HG02870 (cell line): Measurements from ENCODE around the gene COX19.
"Not testable (repeated sequence)": the region's sequence is repeated elsewhere in the genome, so short reads cannot be mapped to it uniquely, and the experiment has no call there.

ENCODE experiments used
- ATAC-seq: cut with Tn5 transposase; IDR thresholded peaks from one replicate; pipeline ENCODE4 v1.9.1; 2021; ENCODE audit warnings: mild to moderate bottlenecking, moderate library complexity; ENCODE audit not compliant: unreplicated experiment

Gene COX19

DNA sequence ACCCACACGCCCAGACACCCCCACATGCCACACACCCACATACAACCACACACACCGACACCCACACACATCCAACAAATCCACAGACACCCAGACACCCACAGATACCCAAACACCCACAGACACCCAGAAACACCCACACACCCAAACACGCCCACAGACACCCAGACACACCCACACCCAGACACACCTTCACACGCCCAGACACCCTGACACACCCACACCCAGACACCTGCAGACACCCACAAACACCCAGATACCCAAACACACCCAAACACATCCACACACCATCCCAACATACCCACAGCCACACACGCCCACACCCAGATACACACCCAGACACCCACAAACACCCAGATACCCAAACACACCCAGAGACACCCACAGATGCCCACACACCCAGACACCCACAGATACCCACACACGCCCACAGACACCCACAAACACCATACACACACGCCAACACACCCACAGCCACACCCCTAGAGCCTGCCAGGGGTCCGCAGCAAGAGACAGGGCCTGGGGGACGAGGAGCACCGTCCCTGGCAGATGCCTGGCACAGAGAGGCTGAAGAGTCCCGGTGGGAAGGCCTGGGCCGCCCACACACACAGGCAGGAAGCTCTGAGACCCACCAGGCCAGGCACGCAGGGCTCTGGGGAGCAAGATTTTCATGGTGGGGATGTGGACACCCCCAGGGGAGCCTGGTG is 36.1 kb upstream of the COX19 start:
- no peak for ATAC-seq

DNA sequence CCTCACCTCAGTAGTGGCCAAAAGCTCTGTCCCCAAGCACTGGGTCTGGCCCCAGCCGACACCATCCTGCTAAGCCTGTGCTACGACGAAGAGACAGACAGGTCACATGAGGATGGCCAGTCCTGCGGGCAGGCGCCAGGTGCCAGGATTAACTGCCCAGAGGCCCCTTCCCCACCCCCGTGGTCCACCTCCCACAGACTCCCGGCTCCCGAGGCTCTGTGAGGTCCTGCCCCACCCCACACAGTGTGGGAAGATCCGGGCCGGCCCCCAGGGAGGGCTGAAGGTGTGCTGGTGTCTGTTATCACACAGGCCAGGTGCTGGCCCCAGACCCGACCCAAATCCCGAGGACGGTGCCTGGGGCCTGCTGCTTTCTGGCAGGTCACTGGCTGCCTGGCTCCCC is 34.9 kb upstream of the COX19 start:
- no peak for ATAC-seq

DNA sequence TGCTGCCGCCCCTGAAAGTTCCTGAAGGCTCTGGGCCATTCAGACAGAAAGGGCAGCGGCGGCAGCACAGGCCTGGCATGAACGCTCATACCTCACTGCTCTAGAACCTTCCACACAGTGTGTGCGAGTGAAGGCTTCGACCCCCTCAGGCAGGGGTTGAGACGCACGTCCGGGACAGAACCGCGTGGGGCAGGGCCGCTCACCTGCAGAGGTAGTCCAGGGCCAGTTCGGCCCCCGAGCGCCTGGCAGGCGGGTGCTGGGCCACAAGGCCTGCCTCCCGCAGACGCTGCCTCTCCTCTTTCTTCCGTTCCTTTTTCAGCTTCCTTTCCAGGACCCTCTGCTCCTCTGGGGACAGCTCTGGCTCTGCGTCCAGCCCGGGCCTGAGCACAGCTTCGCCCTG is 34.4 kb upstream of the COX19 start:
- no peak for ATAC-seq

DNA sequence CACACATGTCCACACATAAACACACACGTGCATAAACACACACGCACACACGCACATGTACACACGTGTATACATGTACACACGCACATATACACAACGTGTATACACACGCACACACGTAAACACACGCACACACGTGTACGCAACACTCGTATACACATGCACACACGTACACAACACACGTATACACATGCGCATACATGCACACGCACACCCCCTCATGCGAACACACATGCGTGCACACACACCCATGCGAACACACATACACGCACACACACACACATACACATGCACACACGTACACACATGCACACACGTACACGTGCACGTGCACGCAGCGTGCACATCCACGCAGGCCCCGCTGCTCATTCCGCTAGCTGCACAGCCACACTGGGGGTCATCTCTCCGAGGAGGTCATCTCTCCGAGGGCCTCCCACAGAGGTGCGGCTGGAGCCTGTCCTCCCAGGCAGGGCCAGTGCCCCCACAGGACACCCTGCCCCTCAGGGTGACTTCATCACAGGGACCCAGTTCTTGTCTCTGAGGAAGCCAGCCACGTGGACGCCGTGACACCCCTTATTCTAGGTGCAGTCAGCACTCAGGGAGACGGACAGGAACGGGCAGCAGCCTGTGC is 33.5 kb upstream of the COX19 start:
- no peak for ATAC-seq

DNA sequence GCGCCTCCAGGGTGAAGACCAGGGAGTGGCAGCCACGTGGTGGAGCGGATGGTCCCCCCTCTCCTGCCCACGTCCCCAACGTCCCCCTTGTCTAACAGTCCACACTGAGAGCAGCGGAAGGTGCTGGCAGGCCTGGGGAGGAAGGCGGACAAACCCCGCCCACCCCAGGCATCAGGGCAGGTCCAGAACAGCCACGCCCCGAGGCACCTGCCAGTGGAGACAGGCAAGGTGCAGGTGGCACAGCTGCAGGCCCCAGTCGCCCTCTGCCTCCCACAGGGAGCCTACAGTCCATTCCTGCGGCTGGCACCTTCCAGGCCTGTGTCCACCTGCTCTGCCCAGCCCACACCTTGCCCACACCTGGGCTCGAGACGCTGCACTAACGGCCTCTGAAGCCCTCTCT is 32.6 kb upstream of the COX19 start:
- ATAC-seq = no peak

DNA sequence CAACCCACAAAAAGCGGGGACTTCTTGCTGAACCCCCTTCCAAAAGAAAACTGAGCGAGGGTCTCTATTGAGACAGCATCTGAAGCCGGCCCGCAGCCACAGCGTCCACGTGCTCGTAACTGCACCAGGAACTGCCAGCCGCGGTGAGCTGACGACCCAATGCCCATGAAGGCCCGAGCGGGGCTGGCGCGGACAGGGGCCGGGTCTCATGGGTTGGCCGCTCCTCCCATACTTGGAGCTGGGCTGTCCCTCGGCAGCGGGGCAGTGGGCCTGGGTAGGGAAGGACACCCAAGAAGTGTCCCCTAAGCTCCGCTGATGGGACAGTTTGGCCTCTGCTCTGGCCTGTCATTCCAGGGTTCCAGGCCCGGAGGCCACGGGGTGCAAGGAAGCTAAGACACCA is 30.0 kb upstream of the COX19 start:
- no peak for ATAC-seq

DNA sequence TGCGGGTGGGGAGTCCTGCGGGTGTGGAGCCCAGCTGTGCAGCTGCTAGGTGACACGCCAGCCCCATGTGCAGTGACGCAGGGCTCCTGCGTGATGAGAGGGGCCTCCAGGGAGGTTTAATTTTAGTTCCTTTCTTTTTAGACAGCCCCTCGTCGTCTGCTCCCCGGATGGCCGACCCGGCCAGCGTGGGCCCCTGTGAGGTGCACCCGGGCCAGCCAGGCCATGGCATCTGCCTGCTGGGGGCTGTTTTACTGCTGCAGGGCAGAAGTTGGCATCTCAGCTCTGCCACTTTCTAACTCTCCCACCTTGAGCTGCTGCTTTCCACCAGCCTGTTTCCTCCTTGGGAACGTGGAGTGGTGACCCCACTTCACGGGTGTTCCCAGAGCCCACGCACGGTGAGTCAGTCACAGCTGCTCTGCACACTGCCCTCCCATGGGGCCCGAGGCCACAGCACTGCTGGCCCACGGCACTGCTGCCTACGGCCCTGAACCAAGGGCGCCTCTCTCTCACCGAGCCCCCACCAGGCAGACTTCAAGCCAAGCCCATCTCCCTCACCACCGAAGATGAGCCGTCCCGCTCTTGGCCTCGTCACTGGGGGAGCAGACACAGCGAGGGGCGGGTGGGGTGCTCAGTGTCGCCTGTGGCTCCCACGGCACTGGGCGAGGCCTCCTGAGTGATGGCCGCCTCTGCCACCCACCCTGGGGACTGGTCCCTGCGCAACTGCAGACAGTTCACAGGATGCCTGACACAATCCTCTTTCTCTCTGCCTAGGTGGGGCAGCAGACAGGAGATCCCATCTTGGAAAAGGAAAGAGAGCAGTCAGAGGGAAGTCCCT is 28.9 kb upstream of the COX19 start:
- ATAC-seq = no peak

DNA sequence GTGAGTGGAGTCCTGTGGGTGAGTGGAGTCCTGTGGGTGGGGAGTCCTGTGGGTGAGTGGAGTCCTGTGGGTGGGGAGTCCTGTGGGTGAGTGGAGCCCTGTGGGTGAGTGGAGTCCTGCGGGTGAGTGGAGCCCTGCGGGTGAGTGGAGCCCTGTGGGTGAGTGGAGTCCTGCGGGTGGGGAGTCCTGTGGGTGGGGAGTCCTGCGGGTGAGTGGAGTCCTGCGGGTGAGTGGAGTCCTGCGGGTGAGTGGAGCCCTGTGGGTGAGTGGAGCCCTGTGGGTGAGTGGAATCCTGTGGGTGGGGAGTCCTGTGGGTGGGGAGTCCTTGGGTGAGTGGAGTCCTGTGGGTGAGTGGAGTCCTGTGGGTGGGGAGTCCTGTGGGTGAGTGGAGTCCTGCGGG is 27.1 kb upstream of the COX19 start:
- ATAC-seq = not testable (repeated sequence)

DNA sequence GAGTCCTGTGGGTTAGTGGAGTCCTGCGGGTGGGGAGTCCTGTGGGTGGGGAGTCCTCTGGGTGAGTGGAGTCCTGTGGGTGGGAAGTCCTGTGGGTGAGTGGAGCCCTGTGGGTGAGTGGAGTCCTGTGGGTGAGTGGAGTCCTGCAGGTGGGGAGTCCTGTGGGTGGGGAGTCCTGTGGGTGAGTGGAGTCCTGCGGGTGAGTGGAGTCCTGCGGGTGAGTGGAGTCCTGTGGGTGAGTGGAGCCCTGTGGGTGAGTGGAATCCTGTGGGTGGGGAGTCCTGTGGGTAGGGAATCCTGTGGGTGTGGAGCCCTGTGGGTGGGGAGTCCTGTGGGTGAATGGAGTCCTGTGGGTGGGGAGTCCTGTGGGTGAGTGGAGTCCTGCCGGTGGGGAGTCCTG is 26.7 kb upstream of the COX19 start:
- ATAC-seq = not testable (repeated sequence)

DNA sequence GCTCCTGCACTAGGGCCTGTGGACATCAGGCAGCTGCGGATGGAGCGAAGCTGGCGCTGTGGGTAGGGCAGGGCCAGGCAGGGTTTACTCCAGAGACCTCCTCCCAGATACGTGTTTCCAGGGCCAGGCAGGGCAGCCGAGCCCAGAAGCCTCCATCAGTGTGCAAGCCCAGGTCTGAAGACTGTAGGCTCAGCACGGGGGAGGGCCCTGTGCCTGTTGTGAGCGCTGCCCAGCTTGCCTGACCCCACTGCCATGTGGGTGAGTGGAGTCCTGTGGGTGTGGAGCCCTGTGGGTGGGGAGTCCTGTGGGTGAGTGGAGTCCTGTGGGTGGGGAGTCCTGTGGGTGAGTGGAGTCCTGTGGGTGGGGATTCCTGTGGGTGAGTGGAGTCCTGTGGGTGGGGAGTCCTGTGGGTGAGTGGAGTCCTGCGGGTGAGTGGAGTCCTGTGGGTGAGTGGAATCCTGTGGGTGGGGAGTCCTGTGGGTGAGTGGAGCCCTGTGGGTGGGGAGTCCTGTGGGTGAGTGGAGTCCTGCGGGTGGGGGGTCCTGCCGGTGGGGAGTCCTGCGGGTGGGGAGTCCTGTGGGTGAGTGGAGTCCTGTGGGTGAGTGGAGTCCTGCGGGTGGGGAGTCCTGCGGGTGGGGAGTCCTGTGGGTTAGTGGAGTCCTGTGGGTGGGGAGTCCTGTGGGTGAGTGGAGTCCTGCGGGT is 25.9 kb upstream of the COX19 start:
- not testable (repeated sequence) for ATAC-seq

DNA sequence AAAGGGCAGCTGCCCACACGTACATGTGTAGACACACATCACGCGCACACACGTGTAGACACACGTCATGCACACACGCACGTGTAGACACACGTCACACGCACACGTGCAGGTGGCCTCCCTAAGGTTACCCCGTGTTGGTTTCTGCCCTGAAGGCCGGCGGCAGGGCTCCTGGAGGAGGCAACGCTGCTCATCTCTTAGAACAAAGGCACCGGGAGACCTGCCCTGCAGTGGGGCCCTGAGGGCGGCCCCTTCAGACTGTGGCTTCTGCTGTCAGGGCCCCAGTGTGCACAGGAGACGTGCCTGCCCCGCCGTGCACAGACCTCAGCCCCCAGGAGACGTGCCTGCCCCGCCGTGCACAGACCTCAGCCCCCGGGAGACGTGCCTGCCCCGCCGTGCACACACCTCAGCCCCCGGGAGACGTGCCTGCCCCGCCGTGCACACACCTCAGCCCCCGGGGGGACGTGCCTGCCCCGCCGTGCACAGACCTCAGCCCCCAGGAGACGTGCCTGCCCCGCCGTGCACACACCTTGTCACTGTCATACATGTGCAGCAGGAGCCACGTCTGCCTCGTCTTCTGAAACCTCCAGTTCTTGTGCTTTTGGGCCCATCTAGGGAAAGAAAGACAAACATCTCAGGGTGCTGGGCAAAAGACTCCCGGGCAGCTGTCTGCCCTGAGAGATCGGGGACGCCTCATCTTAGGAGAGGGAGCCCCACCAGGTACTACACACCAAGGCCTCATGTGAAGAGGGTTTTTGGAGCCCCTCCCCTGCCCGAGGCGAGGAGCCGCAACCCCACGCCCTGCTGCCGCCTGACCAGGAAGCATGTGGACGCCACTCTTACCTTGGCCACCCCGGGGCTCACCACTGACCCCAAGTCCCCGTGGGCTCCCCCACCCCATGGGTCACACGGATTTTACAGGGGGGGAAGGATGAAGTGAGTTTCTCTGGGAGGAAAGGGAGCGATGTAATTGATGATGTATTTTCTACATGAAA is 24.9 kb upstream of the COX19 start:
- no peak for ATAC-seq

DNA sequence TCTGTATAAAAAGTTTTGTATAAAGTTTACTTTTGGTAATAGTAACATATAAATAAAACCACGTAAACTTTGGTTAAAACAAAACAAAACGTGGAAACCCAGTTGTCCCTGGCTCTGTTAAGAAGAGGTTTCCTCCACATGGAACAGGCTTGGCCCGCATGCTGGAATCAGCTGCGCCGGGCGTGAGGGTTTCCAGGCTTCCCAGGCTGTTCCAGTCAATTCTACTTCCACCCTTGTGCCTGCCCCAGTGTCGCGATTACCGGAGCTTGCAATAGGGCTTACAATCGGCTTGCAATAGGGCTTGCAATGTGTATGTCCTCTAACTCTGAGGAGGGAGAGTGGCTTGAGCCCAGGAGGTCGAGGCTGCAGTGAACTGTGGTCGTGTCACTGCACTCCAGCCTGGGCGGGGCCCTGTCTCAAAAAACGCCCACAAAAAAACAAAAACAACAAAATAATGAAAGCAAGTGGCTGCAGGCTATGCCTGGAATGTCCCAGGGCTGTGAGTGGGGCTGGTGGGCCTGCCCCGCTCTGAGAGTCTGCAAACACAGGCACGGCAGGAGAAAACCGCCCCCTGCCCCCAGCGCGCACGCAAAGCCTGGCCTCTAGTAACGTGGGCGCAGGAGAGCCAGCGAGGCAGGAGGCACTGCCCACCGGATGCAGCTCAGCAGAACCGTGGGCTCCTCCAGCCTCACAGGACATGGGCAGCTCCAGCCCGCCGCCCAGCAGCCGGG is 24.0 kb upstream of the COX19 start:
- ATAC-seq = no peak

DNA sequence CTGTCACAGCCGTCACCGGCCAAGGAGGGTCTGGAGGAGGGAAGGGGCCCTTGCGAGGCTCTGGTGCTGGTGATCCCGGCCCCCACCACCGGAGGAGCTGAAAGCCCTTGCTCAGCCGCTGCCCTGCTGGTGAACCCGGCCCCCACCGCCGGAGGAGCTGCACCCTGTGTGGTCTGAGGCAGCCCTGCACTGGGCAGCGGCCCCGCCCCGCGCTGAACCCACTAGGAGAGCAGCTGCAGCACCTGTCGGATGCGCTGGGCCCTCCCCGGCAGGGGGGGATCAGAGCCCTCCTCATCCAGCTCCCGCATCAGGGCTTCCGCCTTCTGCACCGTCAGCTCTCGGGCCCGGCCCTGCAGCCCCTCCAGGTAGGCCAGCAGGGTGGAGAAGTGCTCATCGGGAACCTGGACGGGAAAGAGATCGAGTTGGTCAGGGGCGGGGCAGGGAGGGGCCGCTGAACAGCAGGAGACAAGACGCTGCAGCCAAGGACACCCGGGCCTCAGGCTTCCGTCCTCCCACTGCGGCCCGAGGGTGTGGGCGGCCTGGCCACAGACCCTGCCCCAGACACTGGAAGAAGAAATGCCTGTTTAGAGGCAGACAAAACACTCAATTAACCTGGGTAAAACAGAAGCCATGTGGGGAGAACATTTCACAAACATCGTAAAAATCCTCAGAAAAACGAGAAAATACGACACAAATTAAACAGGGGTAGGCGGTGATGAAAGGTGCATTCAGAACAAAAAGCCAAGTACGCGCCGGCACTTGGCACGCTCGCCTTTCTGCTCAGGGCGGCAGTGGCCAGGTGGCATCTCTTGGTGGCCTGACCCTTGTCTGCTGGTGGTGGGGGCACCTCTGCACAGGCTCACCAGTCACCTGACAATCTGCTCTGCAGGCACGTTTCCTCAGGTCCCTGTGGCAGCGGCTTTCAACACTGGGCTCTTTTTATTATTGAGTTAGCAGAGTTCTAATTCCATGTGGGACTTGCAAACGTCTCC is 22.4 kb upstream of the COX19 start:
- no peak for ATAC-seq

DNA sequence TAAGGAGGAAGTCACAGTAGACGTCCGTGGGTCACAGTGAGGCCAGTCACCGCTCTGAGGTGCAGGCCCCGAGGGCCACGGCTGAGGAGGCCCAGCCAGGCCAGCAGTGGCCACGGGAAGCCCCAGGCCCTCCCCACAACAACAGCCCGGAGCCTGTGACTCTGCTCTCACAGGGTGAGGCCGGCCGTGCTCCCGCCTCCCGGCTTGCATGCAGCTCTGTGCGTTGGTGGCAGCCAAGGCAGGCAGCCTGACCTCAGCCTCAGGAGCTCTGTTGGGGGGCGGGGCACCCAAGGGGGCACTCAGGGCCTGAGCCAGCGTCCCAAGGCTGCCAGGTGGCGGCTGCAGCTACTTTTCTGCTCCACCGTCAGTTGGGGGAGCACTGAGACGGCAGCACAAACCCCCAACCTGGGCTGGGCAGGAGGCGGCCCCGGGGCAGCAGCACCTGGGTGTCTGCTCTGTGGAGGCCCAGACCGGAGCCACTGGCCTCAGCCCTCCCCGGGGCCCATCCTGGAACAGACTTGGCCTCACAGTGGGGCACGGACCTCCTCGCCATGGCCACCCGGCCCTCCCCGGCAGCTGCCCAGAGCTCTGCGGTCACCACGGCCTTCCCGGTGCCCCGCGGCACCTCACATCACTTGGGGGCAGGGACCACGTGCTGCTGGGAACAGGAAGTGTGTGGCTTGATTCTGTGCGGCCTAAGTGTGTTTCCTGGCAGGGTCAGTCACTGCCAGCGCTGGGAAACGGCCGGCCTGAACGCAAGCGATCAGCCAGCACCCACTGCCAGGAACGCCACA is 20.9 kb upstream of the COX19 start:
- no peak for ATAC-seq

DNA sequence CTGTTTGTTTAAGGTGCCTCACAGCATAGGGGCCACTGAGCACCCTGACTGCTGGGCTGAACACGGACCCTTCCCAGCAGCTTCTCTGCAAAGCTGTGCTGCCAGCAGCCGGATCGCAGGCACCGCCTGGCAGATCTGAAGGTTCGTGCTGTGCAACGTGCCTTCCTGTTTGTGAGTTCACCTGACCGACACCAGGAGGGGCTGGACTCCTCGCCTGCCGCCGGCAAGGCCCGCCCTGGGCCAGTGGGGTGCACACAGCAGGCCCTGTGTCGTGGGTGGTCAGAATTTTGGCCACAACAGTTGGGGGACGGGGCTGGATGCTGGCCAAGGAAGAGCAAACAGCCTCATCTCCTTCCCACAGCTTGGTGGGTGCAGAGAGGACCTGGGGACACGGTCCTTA is 20.2 kb upstream of the COX19 start:
- no peak for ATAC-seq

DNA sequence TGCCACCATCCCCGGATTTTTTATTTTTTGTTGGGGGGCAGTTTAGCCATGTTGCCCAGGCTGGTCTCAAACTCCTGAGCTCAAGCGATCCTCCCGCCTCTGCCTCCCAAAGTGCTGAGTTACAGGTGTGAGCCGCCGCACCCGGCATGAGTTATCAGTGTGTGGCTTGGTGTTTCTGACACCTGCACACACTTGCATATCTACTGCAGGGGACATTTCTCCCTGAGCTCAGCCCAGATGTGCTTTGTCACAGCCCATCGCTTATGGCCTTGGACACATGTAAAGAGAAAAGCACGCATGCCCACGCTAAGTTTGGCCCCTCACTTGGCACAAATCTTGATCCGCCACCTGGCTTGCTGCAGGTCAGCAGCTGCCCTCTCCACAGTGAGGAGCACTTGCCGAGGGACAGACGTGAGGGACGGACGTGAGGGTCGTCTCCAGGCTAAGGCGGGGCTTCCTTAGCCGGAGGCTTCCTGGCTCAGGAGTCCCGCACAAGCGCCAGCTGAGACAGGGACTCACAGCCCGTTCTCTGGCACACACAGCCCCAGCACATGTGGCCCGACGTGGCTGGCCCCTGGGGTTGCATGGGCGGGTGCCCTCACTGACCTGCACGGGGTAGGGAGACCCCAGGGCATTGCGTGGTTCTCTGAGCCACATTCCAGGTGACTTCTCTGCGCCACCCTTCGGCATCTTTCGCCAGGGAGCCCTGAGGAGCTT is 19.4 kb upstream of the COX19 start:
- no peak for ATAC-seq
